Endothelial cell of umbilical vein (primary cell): ENCODE data around the gene SSTR3. TPM values are rescaled to one million over a fixed set of nuclear protein-coding genes. Genes with fewer than 3 reads are reported as not detected.

ENCODE experiments used
- BruUV-seq: library from RNA; stranded (reverse); fragments of 400-500 nt; replicated peaks from 2 replicates; lab custom pipeline; 2021; lab: Mats Ljungman, UMichigan
- CTCF ChIA-PET: fragments of 300-600, 350-600 bp; sonication (Branson Sonifier 250); formaldehyde crosslinking; loops from one replicate; lab custom pipeline; 2021; ENCODE audit warnings: antibody characterized with exemption, inconsistent platforms; lab: Charles Lee
- POLR2A ChIA-PET: fragments of 300-600, 350-600 bp; sonication (Branson Sonifier 250); formaldehyde crosslinking; loops from one replicate; lab custom pipeline; 2021; ENCODE audit warnings: antibody characterized with exemption, inconsistent platforms; lab: Charles Lee
- DNase-seq: peaks from one replicate; pipeline ENCODE4 v3.0.0-alpha.2; 2011; ENCODE audit warnings: low read depth, low spot score
- FAIRE-seq: peaks from 2 replicates; lab custom pipeline; 2011; peaks lifted over from hg19 to GRCh38; lab: Jason Lieb, UNC
- H2AFZ ChIP-seq: 2 replicates; pipeline ENCODE4 v1.6.0; 2012; ENCODE audit warnings: low read depth, low read length, control low read depth, inconsistent platforms
- H3K27ac ChIP-seq: 2 replicates; pipeline ENCODE4 v1.5.1; 2011; ENCODE audit warnings: low read depth, mild to moderate bottlenecking, control low read depth, low read length, moderate library complexity; ENCODE audit not compliant: insufficient read depth
- H3K27me3 ChIP-seq, 2 experiments: 2 replicates each; pipeline versions ENCODE4 v1.6.0 to v1.6.1; 2011; ENCODE audit warnings: low read length in 2 of 2, mixed read lengths in 1 of 2; ENCODE audit not compliant: control insufficient read depth in 2 of 2, insufficient read depth in 2 of 2
- H3K36me3 ChIP-seq, 2 experiments: 2 replicates in 1 of 2; 3 replicates in 1 of 2; pipeline ENCODE4 v1.5.1; 2011; ENCODE audit warnings: low read length in 2 of 2, mild to moderate bottlenecking in 1 of 2, moderate library complexity in 1 of 2; ENCODE audit not compliant: control insufficient read depth in 2 of 2, insufficient read depth in 2 of 2; ENCODE audit errors: extremely low read depth in 1 of 2
- H3K4me1 ChIP-seq: 3 replicates; pipeline ENCODE4 v1.5.1; 2011; ENCODE audit warnings: mild to moderate bottlenecking, low read length; ENCODE audit not compliant: control insufficient read depth, insufficient read depth; ENCODE audit errors: extremely low read depth
- H3K4me2 ChIP-seq: 2 replicates; pipeline ENCODE4 v1.6.1; 2011; ENCODE audit warnings: low read length, control low read depth, mixed read lengths; ENCODE audit not compliant: insufficient read depth
- H3K4me3 ChIP-seq, 3 experiments: fragments of 200-600 bp in 1 of 3; sonication (generic), shearing (Covaris generic) in 1 of 3; replicated peaks in 1 of 3; 2 replicates each; pipeline ENCODE4 v1.5.1; 2011 to 2016; ENCODE audit warnings: control low read depth in 3 of 3, low read length in 3 of 3, mild to moderate bottlenecking in 2 of 3, inconsistent platforms in 1 of 3, low read depth in 1 of 3, moderate library complexity in 1 of 3; ENCODE audit not compliant: insufficient read depth in 1 of 3
- H3K79me2 ChIP-seq: 2 replicates; pipeline ENCODE4 v1.6.0; 2012; ENCODE audit warnings: low read length, inconsistent platforms; ENCODE audit not compliant: control insufficient read depth, insufficient read depth
- H3K9ac ChIP-seq: replicated peaks from 2 replicates; pipeline ENCODE3; 2011; ENCODE audit warnings: low read length, control low read depth; ENCODE audit not compliant: insufficient read depth; ENCODE audit errors: extremely low read depth
- H3K9me1 ChIP-seq: replicated peaks from 3 replicates; pipeline ENCODE4 v1.6.0; 2011; ENCODE audit warnings: mild to moderate bottlenecking, low read length; ENCODE audit not compliant: control insufficient read depth, insufficient read depth; ENCODE audit errors: extremely low read depth
- H3K9me3 ChIP-seq: replicated peaks from 2 replicates; pipeline ENCODE4 v1.5.1; 2012; ENCODE audit warnings: low read length, inconsistent platforms; ENCODE audit not compliant: control insufficient read depth, insufficient read depth
- H4K20me1 ChIP-seq: replicated peaks from 2 replicates; pipeline ENCODE3; 2011; ENCODE audit warnings: mild to moderate bottlenecking, low read length; ENCODE audit not compliant: control insufficient read depth, insufficient read depth; ENCODE audit errors: extremely low read depth
- CTCF ChIP-seq, 2 donors: IDR thresholded peaks; 1 replicate in 1 of 2; 2 replicates in 1 of 2; pipeline ENCODE4 v1.5.1; 2011; ENCODE audit warnings: low read length in 2 of 2, mild to moderate bottlenecking in 2 of 2, moderate library complexity in 2 of 2, control low read depth in 1 of 2, inconsistent platforms in 1 of 2, low read depth in 1 of 2; ENCODE audit not compliant: insufficient read depth in 1 of 2; ENCODE audit errors: extremely low read depth in 1 of 2
- EZH2 ChIP-seq: IDR thresholded peaks from 2 replicates; pipeline ENCODE4 v1.6.1; 2012; ENCODE audit warnings: borderline replicate concordance, low read depth, mild to moderate bottlenecking, moderate library complexity, low read length, inconsistent platforms; ENCODE audit not compliant: severe bottlenecking
- FOS ChIP-seq: IDR thresholded peaks from 2 replicates; pipeline ENCODE4 v1.6.1; 2011; ENCODE audit warnings: mild to moderate bottlenecking, low read length, moderate library complexity, borderline replicate concordance; ENCODE audit not compliant: insufficient read depth
- GATA2 ChIP-seq: IDR thresholded peaks from 2 replicates; pipeline ENCODE4 v1.7.0; 2011; ENCODE audit warnings: low read depth, mild to moderate bottlenecking, moderate library complexity, mixed read lengths, low read length; ENCODE audit not compliant: insufficient read length, insufficient read depth
- JUN ChIP-seq: IDR thresholded peaks from 2 replicates; pipeline ENCODE4 v1.6.1; 2011; ENCODE audit warnings: borderline replicate concordance, low read depth; ENCODE audit not compliant: insufficient read length, insufficient read depth
- MAX ChIP-seq: IDR thresholded peaks from 2 replicates; pipeline ENCODE4 v1.6.1; 2011; ENCODE audit not compliant: insufficient read depth, insufficient read length
- MYC ChIP-seq: IDR thresholded peaks from one replicate; pipeline ENCODE4 v1.6.1; 2011; ENCODE audit warnings: mild to moderate bottlenecking, low read depth, low read length
- POLR2A ChIP-seq: IDR thresholded peaks from 2 replicates; pipeline ENCODE4 v1.6.1; 2012; ENCODE audit warnings: low read depth, mild to moderate bottlenecking, control low read depth, low read length
- POLR2AphosphoS5 ChIP-seq: IDR thresholded peaks from 2 replicates; pipeline ENCODE4 v1.6.1; 2012; ENCODE audit warnings: low read depth, mild to moderate bottlenecking, control low read depth, low read length, moderate library complexity; ENCODE audit not compliant: insufficient read depth
- dilution Hi-C: fragments of 300-500 bp; cut with MboI; formaldehyde crosslinking; loops from one replicate; pipeline ENCODE4 v1.15.0; 2019; ENCODE audit warnings: low sequenced_read_pairs; ENCODE audit not compliant: extremely low pct_ligation_motif_present
- intact Hi-C: fragments of 100-400 bp; cut with micrococcal nuclease; formaldehyde crosslinking; loops from one replicate; pipeline ENCODE4 v1.10.0; 2022
- polyA plus RNA-seq, 4 experiments: library from polyadenylated mRNA; depleted of rRNA in 3 of 4; stranded (reverse) in 3 of 4; unstranded in 1 of 4; fragments of >200 nt; gene quantifications; 2 replicates each; pipeline versions ENCODE4 v1.2.1 to v1.2.3, GENCODE V29; 2011 to 2012; ENCODE audit warnings: missing spikeins in 1 of 4
- total RNA-seq: library from RNA; stranded (reverse); gene quantifications from 2 replicates; pipeline ENCODE4 v1.2.3, GENCODE V29; 2021

SSTR3 gene
- total and polyA plus RNA-seq, 2 donors (not counting 3 experiments of a cell fraction or from before 2014, with no cell fraction given) = not detected

GRCh38 chr22:37226514-37226913, 14.2 kb upstream of the SSTR3 start:
- Histone ChIP-seq H3K9me1 (no peaks in the 10 kb centered on the region), H3K9me3 (no peaks in the 10 kb centered on the region), H4K20me1 (no peaks in the 10 kb centered on the region), H3K36me3 (peaks cover 5 to 6% of the 10 kb centered on the region in 2 experiments), H3K4me1 (peaks cover 27% of the 10 kb centered on the region), H3K79me2 (no peaks in the 10 kb centered on the region), H3K4me3 (no peak overlapping the region), H2AFZ (no peak overlapping the region), H3K4me2 (no peak overlapping the region), H3K27me3 (no peaks in the 10 kb centered on the region), H3K9ac (no peak overlapping the region), H3K27ac (no peak overlapping the region)
- ChIA-PET CTCF (interaction anchor here (1.7 to 5.4 kb wide), 2 partner anchors 33 to 90 kb away, joined by 4 to 64 read pairs; no protein-coding TSS in a partner anchor), POLR2A (no interaction called here)
- no TSS peak for BruUV-seq
- dilution Hi-C loops = no loop called here
- intact Hi-C loops = no loop called here
- DNase-seq (no peak), FAIRE-seq (no peak)
- no peak for TF ChIP-seq JUN
- TF ChIP-seq EZH2 = no peak
- TF ChIP-seq MAX = no peak
- TF ChIP-seq FOS = no peak
- TF ChIP-seq POLR2A = no peak
- TF ChIP-seq GATA2 = no peak
- no peak for TF ChIP-seq POLR2AphosphoS5
- TF ChIP-seq MYC = no peak
- TF ChIP-seq CTCF (IDR thresholded peaks at IDR 0.05; ENCODE audit: extremely low read depth in 1 of 2, insufficient read depth in 1 of 2, low read depth in 1 of 2, low read length in 2 of 2) = no peak
